Measurements from ENCODE around the gene IGFN1. TPM values are rescaled to one million over a fixed set of nuclear protein-coding genes. Genes with fewer than 3 reads are reported as not detected.
"Not testable (repeated sequence)": the region's sequence is repeated elsewhere in the genome, so short reads cannot be mapped to it uniquely, and the experiment has no call there.

The IGFN1 gene
- polyA plus RNA-seq, 4 donors = under 0.01 to 0.50 (median 0.01) TPM; not detected in 1

GRCh38 chr1:201254625-201255478, 64.2 kb downstream of the IGFN1 start:
- H3K9me3 ChIP-seq (ENCODE audit: control insufficient read depth in 2 of 2, insufficient read depth in 1 of 2, low read depth in 1 of 2, low read length in 1 of 2) = no peaks in the 10 kb centered on the region
- no peak overlapping the region for H3K4me3 ChIP-seq (ENCODE audit: low read depth in 1 of 3, low read length in 3 of 3)
- 37 to 51% (median 44%) methylated on average over 17 to 24 of the region's 24 CpGs for WGBS, 3 donors
- FAIRE-seq (no peak), DNase-seq (peak; percentile 40 to 63)
- H3K36me3 ChIP-seq (ENCODE audit: control insufficient read depth in 3 of 3, insufficient read depth in 2 of 3, low read depth in 1 of 3, low read length in 3 of 3) = no peaks in the 10 kb centered on the region
- no peak overlapping the region for H3K27ac ChIP-seq (ENCODE audit: low read depth in 1 of 3, low read length in 2 of 3)
- peaks cover 0 to 12% (median 0%) of the 10 kb centered on the region in 3 donors for H3K27me3 ChIP-seq (ENCODE audit: control insufficient read depth in 3 of 3, insufficient read depth in 3 of 3, low read length in 3 of 3)
- no peaks in the 10 kb centered on the region for H3K4me1 ChIP-seq (ENCODE audit: control insufficient read depth in 3 of 3, insufficient read depth in 2 of 3, low read depth in 1 of 3, low read length in 2 of 3)

DNA sequence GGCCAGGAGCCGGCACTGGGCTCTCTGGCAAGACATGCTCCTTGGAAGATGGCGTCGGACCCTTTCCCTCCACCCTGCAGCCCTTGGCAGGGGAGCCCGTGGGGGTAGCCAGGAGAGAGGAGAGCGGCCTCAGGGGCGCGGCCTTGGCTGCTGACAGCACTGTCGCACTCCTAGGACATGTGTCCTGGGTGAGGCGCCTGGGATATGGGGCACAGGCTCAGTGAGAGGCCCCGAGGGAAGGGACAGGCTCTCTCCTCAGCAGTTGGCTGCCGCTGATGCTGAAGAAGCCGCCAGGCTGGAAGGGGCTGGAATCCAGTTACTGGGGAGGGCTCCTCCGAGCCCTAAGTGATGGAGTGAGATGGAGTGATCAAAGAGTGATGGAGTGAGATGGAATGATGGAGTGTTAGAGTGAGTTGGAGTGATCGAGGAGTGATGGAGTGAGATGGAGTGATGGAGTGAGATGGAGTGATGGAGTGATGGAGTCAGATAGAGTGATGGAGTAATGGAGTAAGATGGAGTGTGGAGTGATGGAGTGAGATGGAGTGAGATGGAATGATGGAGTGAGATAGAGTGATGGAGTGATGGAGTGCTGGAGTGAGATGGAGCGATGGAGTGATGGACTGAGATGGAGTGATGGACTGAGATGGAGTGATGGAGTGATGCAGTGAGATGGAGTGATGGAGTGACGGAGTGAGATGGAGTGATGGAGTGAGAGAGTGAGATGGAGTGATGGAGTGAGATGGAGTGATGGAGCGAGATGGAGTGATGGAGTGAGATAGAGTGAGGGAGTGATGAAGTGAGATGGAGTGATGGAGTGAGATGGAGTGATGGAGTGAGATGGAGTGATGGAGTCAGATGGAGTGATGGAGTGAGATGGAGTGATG, 65.1 kb downstream of the IGFN1 start:
- no peaks in the 10 kb centered on the region for H3K9me3 ChIP-seq (ENCODE audit: control insufficient read depth in 2 of 2, insufficient read depth in 1 of 2, low read depth in 1 of 2, low read length in 1 of 2)
- FAIRE-seq = no peak

DNA sequence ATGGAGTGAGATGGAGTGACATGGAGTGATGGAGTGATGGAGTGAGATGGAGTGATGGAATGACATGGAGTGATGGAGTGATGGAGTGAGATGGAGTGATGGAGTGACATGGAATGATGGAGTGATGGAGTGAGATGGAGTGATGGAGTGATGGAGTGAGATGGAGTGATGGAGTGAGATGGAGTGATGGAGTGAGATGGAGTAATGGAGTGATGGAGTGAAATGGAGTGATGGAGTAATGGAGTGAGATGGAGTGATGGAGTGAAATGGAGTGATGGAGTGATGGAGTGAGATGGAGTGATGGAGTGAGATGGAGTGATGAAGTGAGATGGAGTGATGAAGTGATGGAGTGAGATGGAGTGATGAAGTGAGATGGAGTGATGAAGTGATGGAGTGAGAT, 67.5 kb downstream of the IGFN1 start:
- H3K9me3 ChIP-seq (ENCODE audit: control insufficient read depth in 2 of 2, insufficient read depth in 1 of 2, low read depth in 1 of 2, low read length in 1 of 2); H3K4me3 ChIP-seq (ENCODE audit: low read depth in 1 of 3, low read length in 3 of 3); H3K36me3 ChIP-seq (ENCODE audit: control insufficient read depth in 3 of 3, insufficient read depth in 2 of 3, low read depth in 1 of 3, low read length in 3 of 3); FAIRE-seq; DNase-seq; H3K27ac ChIP-seq (ENCODE audit: low read depth in 1 of 3, low read length in 2 of 3); H3K4me1 ChIP-seq (ENCODE audit: control insufficient read depth in 3 of 3, insufficient read depth in 2 of 3, low read depth in 1 of 3, low read length in 2 of 3): not testable (repeated sequence)
- peaks cover 0 to 34% (median 3%) of the 10 kb centered on the region in 3 donors for H3K27me3 ChIP-seq (ENCODE audit: control insufficient read depth in 3 of 3, insufficient read depth in 3 of 3, low read length in 3 of 3)

More for the DNA sequence above, 65.1 kb downstream of the IGFN1 start:
- no peak for DNase-seq
- peaks cover 0 to 18% (median under 1%) of the 10 kb centered on the region in 3 donors for H3K27me3 ChIP-seq (ENCODE audit: control insufficient read depth in 3 of 3, insufficient read depth in 3 of 3, low read length in 3 of 3)
- no peaks in the 10 kb centered on the region for H3K36me3 ChIP-seq (ENCODE audit: control insufficient read depth in 3 of 3, insufficient read depth in 2 of 3, low read depth in 1 of 3, low read length in 3 of 3)
- WGBS, 3 donors = 71 to 83% (median 73%) methylated on average over 17 of the region's 17 CpGs
- H3K4me3 ChIP-seq (ENCODE audit: low read depth in 1 of 3, low read length in 3 of 3) = no peak overlapping the region
- H3K4me1 ChIP-seq (ENCODE audit: control insufficient read depth in 3 of 3, insufficient read depth in 2 of 3, low read depth in 1 of 3, low read length in 2 of 3) = no peaks in the 10 kb centered on the region
- no peak overlapping the region for H3K27ac ChIP-seq (ENCODE audit: low read depth in 1 of 3, low read length in 2 of 3)

DNA sequence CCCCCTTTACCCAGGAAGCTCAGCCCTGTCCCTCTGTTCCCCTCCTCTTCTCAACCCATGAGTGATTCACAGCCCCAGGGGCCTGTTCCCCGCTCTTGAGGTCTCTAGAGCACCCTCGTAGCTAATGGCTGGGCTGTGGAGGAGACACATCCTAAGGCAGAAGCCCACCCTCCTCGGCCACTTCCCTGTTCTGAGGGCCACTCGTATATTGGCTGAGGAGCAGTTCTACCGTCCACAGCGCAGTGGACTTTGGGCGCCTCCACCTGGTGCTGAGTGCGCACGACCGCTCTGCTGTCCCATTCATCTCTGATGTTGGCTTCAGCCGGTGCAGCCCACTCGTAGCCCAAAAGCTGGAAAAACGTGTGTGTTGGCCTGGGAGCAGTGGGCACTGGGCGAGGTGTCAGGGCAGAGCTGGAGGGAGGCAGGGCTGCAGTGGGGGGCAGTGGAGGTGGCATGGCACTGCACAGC, 68.2 kb downstream of the IGFN1 start:
- H3K36me3 ChIP-seq (ENCODE audit: control insufficient read depth in 3 of 3, insufficient read depth in 2 of 3, low read depth in 1 of 3, low read length in 3 of 3) = no peaks in the 10 kb centered on the region
- DNase-seq (no peak), FAIRE-seq (no peak)
- 77 to 85% (median 85%) methylated on average over 14 of the region's 14 CpGs for WGBS, 3 donors
- peaks cover 0 to 34% (median 3%) of the 10 kb centered on the region in 3 donors for H3K27me3 ChIP-seq (ENCODE audit: control insufficient read depth in 3 of 3, insufficient read depth in 3 of 3, low read length in 3 of 3)
- no peaks in the 10 kb centered on the region for H3K4me1 ChIP-seq (ENCODE audit: control insufficient read depth in 3 of 3, insufficient read depth in 2 of 3, low read depth in 1 of 3, low read length in 2 of 3)
- H3K27ac ChIP-seq (ENCODE audit: low read depth in 1 of 3, low read length in 2 of 3) = no peak overlapping the region
- no peaks in the 10 kb centered on the region for H3K9me3 ChIP-seq (ENCODE audit: control insufficient read depth in 2 of 2, insufficient read depth in 1 of 2, low read depth in 1 of 2, low read length in 1 of 2)
- H3K4me3 ChIP-seq (ENCODE audit: low read depth in 1 of 3, low read length in 3 of 3) = no peak overlapping the region

- H3K4me3 ChIP-seq (ENCODE audit: low read depth in 1 of 3, low read length in 3 of 3) = peak overlapping the region in 1 of 3 donors; percentile 18
- WGBS, 3 donors = 4 to 7% (median 6%) methylated on average over 28 of the region's 28 CpGs
- peak; percentile 34 to 64 for DNase-seq
Measured at GRCh38 chr1:201259476-201260235, 69.0 kb downstream of the IGFN1 start.

DNA sequence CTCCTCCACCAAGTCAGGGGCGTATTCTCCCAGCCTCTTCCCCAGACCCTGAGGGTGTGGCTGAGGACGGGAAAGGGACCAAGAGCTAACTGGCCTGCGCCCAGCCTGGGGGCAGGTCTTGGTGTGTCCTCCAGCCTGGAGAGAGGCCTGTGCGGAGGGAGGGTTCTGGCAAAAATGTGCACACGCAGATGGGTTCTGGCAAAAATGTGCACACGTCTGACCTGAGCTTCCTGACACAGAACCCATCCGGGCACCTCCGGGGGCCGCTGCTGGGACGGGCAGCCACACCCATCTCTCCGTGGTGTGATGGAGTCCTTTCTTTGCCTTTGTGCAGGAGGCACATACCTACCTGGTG, 69.6 kb downstream of the IGFN1 start:
- peak overlapping the region in 1 of 3 donors; percentile 18 for H3K4me3 ChIP-seq (ENCODE audit: low read depth in 1 of 3, low read length in 3 of 3)
- no peak overlapping the region for H3K27ac ChIP-seq (ENCODE audit: low read depth in 1 of 3, low read length in 2 of 3)
- no peak for FAIRE-seq
- no peaks in the 10 kb centered on the region for H3K36me3 ChIP-seq (ENCODE audit: control insufficient read depth in 3 of 3, insufficient read depth in 2 of 3, low read depth in 1 of 3, low read length in 3 of 3)
- 15 to 29% (median 27%) methylated on average over 11 of the region's 11 CpGs for WGBS, 3 donors
- DNase-seq = no peak
- no peaks in the 10 kb centered on the region for H3K9me3 ChIP-seq (ENCODE audit: control insufficient read depth in 2 of 2, insufficient read depth in 1 of 2, low read depth in 1 of 2, low read length in 1 of 2)
- H3K27me3 ChIP-seq (ENCODE audit: control insufficient read depth in 3 of 3, insufficient read depth in 3 of 3, low read length in 3 of 3) = peaks cover 0 to 43% (median 3%) of the 10 kb centered on the region in 3 donors
- no peaks in the 10 kb centered on the region for H3K4me1 ChIP-seq (ENCODE audit: control insufficient read depth in 3 of 3, insufficient read depth in 2 of 3, low read depth in 1 of 3, low read length in 2 of 3)

More at GRCh38 chr1:201259476-201260235, 69.0 kb downstream of the IGFN1 start:
- Histone ChIP-seq H3K27ac (ENCODE audit: low read depth in 1 of 3, low read length in 2 of 3) (no peak overlapping the region), H3K4me1 (ENCODE audit: control insufficient read depth in 3 of 3, insufficient read depth in 2 of 3, low read depth in 1 of 3, low read length in 2 of 3) (no peaks in the 10 kb centered on the region), H3K27me3 (ENCODE audit: control insufficient read depth in 3 of 3, insufficient read depth in 3 of 3, low read length in 3 of 3) (peaks cover 0 to 40% (median 3%) of the 10 kb centered on the region in 3 donors), H3K9me3 (ENCODE audit: control insufficient read depth in 2 of 2, insufficient read depth in 1 of 2, low read depth in 1 of 2, low read length in 1 of 2) (no peaks in the 10 kb centered on the region), H3K36me3 (ENCODE audit: control insufficient read depth in 3 of 3, insufficient read depth in 2 of 3, low read depth in 1 of 3, low read length in 3 of 3) (no peaks in the 10 kb centered on the region)
- FAIRE-seq = no peak

DNA sequence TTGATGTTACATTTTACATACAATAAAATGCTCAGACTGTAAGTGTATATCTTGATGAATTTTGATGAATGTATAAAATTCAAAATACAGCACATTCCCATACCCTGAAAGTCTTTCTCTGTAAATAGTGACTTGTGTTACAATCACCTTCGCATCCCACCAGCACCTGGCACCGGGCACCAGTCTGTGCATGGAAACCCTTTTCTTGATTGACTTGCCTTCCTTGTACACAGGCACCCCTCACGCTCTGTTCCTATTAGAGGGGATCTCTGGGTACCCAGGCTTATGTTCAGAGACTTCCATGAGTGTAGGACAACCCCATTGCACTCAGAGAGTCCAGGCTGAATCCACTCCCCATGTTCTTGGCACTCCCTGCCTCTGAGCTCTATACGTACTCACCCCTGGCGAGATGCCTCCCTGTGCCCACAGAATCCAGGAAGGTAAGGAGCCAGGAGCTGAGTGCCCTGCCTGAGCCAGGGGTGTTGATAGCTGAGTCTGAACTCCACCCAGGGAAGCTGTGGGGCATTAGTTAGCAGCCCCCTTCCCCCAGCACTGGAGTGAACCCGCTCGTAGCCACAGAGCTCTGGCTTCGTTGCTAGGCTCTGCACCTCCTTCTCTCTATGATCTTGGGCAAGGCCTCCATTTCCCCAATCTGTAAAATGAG, 70.2 kb downstream of the IGFN1 start:
- Histone ChIP-seq H3K4me3 (ENCODE audit: low read depth in 1 of 3, low read length in 3 of 3) (no peak overlapping the region), H3K9me3 (ENCODE audit: control insufficient read depth in 2 of 2, insufficient read depth in 1 of 2, low read depth in 1 of 2, low read length in 1 of 2) (no peaks in the 10 kb centered on the region), H3K27ac (ENCODE audit: low read depth in 1 of 3, low read length in 2 of 3) (no peak overlapping the region), H3K27me3 (ENCODE audit: control insufficient read depth in 3 of 3, insufficient read depth in 3 of 3, low read length in 3 of 3) (peaks cover 0 to 43% (median 3%) of the 10 kb centered on the region in 3 donors), H3K4me1 (ENCODE audit: control insufficient read depth in 3 of 3, insufficient read depth in 2 of 3, low read depth in 1 of 3, low read length in 2 of 3) (no peaks in the 10 kb centered on the region), H3K36me3 (ENCODE audit: control insufficient read depth in 3 of 3, insufficient read depth in 2 of 3, low read depth in 1 of 3, low read length in 3 of 3) (no peaks in the 10 kb centered on the region)
- 86 to 93% (median 89%) methylated on average over 8 of the region's 8 CpGs for WGBS, 3 donors
- DNase-seq = no peak
- no peak for FAIRE-seq

All from small intestine (tissue), 7 donors.